Spinal cord (tissue), 10 donors: ENCODE data around the gene APBA2. TPM values are rescaled to one million over a fixed set of nuclear protein-coding genes. Genes with fewer than 3 reads are reported as not detected.
A peak's percentile ranks its signal among the peaks of the same experiment; 100 is the strongest.

ENCODE experiments used
- DNase-seq, 6 donors: peaks; one replicate each; pipeline versions ENCODE4 v3.0.0 to v3.0.0-alpha.2; 2013 to 2015; ENCODE audit warnings: low spot score in 6 of 6, low read depth in 4 of 6
- H3K27ac ChIP-seq: one replicate; pipeline ENCODE4 v1.5.1; 2013; ENCODE audit warnings: low read depth, low read length, control low read depth
- H3K27me3 ChIP-seq: one replicate; pipeline ENCODE4 v1.6.1; 2013; ENCODE audit warnings: low read length; ENCODE audit not compliant: control insufficient read depth, insufficient read depth
- H3K36me3 ChIP-seq: one replicate; pipeline ENCODE4 v1.6.1; 2013; ENCODE audit warnings: low read length; ENCODE audit not compliant: control insufficient read depth, insufficient read depth
- H3K4me1 ChIP-seq: one replicate; pipeline ENCODE4 v1.6.1; 2013; ENCODE audit warnings: low read length; ENCODE audit not compliant: control insufficient read depth, insufficient read depth
- H3K4me3 ChIP-seq: one replicate; pipeline ENCODE4 v1.5.1; 2013; ENCODE audit warnings: low read depth, low read length, control low read depth
- H3K9me3 ChIP-seq: one replicate; pipeline ENCODE4 v1.6.1; 2013; ENCODE audit warnings: low read length; ENCODE audit not compliant: control insufficient read depth, insufficient read depth
- WGBS: methylation state at CpG from one replicate; pipeline ENCODE4 v1.1.5; 2013; ENCODE audit warnings: missing lambda C conversion rate; ENCODE audit not compliant: insufficient coverage; 5-methylcytosine and 5-hydroxymethylcytosine counted together
- polyA plus RNA-seq, 2 donors: library from polyadenylated mRNA; unstranded; fragments of 120-200 nt; gene quantifications; one replicate each; pipeline ENCODE4 v1.2.1, GENCODE V29; 2013; ENCODE audit not compliant: insufficient read length in 2 of 2
- total RNA-seq, 2 donors: library from RNA; depleted of rRNA in 1 of 2; stranded (reverse); fragments of 120-200 nt in 1 of 2; fragments of >200 nt in 1 of 2; gene quantifications; one replicate each; pipeline versions ENCODE4 v1.2.3 to v1.2.4, GENCODE V29; 2013 to 2014
- donor health status: healthy.

Gene APBA2
- total and polyA plus RNA-seq, 4 donors, result 46.2 to 111 (median 89.9) TPM

DNA sequence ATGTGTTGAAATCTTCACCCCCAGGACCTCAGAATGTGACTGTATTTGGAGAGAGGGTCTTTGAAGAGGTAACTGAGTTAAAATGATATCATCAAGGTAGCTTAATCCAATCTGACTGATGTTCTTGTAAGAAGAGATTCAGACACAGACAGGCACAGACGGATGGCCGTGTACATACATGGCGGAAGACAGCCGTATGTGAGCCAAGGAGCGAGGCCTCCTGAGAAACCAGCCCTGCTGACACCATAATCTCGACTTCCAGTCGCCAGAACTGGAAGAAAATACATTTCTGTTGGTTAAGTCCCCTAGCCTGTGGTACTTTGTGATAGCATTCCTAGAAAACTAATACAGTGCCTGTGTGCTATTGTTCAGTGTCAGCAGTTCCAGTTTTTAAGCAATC, 73.6 kb downstream of the APBA2 start:
- Histone ChIP-seq H3K27ac (no peak overlapping the region), H3K4me1 (peaks cover 20% of the 10 kb centered on the region), H3K4me3 (no peak overlapping the region), H3K9me3 (no peaks in the 10 kb centered on the region), H3K36me3 (peaks cover 7% of the 10 kb centered on the region), H3K27me3 (no peaks in the 10 kb centered on the region)
- no peak for DNase-seq
- WGBS, result 100% methylated on average over 4 of the region's 7 CpGs

DNA sequence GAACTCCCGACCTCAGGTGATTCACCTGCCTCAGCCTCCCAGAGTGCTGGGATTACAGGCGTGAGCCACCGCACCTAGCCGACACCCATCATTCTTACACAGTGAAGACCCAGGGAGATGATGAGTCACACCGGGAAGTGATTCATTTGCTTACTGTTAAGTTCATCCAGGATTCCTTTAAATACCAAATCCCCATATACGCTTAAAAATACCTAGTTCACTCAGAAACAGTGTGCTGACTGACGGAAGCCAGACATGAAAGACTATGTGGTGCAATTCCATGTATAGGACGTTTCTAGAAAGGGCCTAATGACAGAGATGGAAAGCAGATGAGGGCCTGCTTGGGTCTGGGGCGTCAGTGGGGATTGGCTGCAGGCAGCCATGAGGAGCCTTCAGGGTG, 75.2 kb downstream of the APBA2 start:
- WGBS, result 79% methylated on average over 3 of the region's 9 CpGs
- no peak for DNase-seq
- Histone ChIP-seq H3K27me3 (no peaks in the 10 kb centered on the region), H3K4me1 (peaks cover 4% of the 10 kb centered on the region), H3K36me3 (peaks cover 7% of the 10 kb centered on the region), H3K9me3 (no peaks in the 10 kb centered on the region), H3K27ac (no peak overlapping the region), H3K4me3 (no peak overlapping the region)

DNA sequence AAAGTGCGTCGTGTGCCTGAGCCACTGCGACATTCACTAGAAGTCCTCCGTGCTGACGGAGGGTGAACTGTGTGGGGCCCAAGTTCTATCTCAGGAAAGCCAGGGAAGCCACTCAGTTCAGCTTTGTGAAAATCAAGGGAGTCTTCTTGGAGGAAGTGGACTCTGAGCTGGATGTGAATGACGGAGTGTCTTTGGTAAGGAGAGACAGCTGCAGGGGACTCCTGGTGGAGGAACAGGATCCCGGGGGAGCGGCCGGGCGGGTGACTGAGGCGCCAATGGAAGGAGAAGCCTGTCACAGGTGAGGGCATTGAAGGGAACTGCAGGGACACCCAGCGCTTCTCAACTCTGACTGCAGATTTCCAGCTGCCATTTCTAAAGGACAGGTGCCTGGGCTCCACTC, 75.6 kb downstream of the APBA2 start:
- Histone ChIP-seq H3K4me1 (no peaks in the 10 kb centered on the region), H3K4me3 (no peak overlapping the region), H3K9me3 (no peaks in the 10 kb centered on the region), H3K27me3 (no peaks in the 10 kb centered on the region), H3K36me3 (peaks cover 7% of the 10 kb centered on the region), H3K27ac (no peak overlapping the region)
- 88% methylated on average over 12 of the region's 12 CpGs for WGBS
- DNase-seq, result no peak

DNA sequence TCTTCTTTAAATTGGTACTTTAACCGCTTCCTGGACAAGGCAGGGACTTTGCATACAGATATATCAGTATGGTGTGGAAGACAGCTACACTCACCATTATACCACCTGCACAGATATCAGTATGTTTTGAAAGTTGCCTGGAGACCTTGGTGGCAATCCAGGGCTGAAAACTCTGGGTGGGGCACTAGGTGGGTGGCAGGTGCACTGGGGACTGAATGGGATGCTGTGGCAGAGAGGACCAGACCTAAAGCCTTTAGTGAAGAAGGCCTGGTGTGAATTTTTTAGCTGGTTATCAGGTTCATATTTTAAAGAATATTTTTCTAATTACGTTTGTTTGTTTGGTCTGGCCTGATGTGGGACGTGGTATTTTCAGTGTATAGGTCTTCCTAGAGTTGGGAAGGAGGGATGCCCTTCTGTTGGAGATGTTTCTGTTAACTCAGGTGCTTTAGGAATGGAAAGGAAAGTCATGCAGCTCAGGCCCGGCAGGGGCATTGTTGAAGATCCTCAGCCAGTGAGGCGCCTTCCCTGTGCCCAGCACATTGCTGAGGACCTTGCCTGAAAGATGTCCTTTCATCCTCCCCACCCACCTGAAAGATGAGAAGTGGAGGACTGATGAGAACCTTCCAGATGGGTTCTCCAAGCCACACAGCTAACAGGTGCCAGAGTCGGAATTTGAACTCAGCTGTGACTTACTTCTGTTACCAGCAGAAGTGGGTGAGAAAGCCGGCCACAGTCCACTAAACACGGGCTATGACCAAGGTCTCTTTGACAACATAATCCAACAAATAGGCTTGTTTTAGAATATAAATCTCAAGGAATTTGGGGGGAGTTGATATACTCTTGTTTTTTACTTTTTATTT, 77.3 kb downstream of the APBA2 start:
- no peaks in the 10 kb centered on the region for H3K9me3 ChIP-seq
- DNase-seq, result no peak
- no peak overlapping the region for H3K27ac ChIP-seq
- no peak overlapping the region for H3K4me3 ChIP-seq
- H3K4me1 ChIP-seq, result no peaks in the 10 kb centered on the region
- H3K27me3 ChIP-seq, result no peaks in the 10 kb centered on the region
- WGBS, result 100% methylated on average over 2 of the region's 8 CpGs
- H3K36me3 ChIP-seq, result peaks cover 4% of the 10 kb centered on the region

DNA sequence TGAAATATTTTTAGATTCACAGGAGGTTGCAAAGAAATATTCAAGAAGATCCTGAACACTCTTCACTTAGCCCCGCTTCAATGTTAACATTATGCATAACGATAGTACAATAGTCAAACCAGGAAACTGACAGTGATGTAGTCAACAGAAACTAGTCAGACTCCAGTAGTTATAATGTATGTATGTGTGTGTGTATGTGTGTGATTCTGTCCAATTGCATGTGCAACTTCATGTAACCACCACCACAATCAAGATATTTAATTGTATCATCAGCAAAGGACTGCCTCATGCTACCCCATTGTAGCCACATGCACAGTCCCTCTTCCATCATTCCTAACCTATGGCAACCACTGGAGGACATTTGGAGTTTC, 77.9 kb downstream of the APBA2 start:
- Histone ChIP-seq H3K9me3 (no peaks in the 10 kb centered on the region), H3K36me3 (peaks cover 4% of the 10 kb centered on the region), H3K27ac (no peak overlapping the region), H3K4me3 (no peak overlapping the region), H3K4me1 (no peaks in the 10 kb centered on the region), H3K27me3 (no peaks in the 10 kb centered on the region)
- WGBS, result no CpG with 5 or more reads among the region's 2 CpGs
- no peak for DNase-seq

DNA sequence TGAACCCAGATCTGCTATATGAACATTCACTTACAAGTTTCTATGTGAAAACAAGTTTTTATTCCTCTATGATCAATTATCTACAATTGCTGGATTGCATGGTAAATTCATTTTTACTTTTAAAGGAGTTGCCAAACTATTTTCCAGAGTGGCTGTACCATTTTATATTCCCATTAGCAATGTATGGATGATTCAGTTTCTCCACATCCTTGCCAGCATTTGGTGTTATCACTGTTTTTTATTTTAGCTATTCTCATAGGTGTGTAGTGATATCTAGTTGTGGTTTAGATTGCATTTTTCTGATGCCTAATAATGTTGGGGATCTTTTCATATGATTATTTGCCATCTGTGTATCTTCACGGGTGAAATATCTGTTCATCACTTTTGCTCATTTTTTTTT, 78.3 kb downstream of the APBA2 start:
- DNase-seq, result no peak
- Histone ChIP-seq H3K9me3 (no peaks in the 10 kb centered on the region), H3K4me1 (no peaks in the 10 kb centered on the region), H3K27ac (no peak overlapping the region), H3K4me3 (no peak overlapping the region), H3K27me3 (no peaks in the 10 kb centered on the region), H3K36me3 (peaks cover 4% of the 10 kb centered on the region)
- WGBS, result 100% methylated on average over 1 of the region's 1 CpG

DNA sequence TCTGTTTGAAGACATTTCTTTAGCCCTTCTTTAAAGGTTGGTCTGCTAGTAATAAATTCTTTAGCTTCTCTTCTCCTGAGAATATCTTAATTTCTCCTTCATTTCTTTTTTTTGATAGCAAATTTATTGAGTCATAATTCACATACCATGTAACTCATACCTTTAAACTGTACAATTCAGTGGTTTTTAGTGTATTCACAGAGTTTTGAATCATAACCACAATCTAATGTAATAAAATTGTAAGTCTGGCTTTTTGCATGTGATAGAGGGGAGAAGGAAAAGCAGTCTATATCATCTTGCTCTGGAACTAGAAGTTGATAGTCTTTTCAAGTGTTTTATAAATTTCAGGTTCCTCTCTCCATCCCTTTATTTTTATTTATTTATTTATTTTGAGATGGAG, 81.3 kb downstream of the APBA2 start:
- no peaks in the 10 kb centered on the region for H3K27me3 ChIP-seq
- H3K4me1 ChIP-seq, result peaks cover 11% of the 10 kb centered on the region
- H3K36me3 ChIP-seq, result peaks cover 4% of the 10 kb centered on the region
- H3K27ac ChIP-seq, result no peak overlapping the region
- H3K4me3 ChIP-seq, result no peak overlapping the region
- no peak for DNase-seq
- H3K9me3 ChIP-seq, result no peaks in the 10 kb centered on the region

DNA sequence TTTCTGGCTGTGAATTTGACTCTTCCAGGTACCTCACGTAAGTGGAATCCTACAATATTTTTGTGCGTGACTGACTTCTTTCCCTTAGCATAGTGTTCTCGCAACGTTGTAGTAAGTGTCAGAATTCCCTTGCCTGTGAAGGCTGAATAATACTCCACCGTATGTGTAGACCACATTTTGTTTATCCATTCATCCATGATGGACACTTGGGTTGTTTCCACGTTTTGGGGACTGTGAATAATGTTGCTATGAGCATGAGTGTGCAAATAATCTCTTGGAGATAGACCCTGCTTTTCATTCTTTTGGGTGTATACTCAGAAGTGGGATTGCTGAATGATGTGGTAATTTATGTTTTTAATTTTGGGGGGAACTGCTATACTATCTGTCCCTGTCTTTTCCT, 82.2 kb downstream of the APBA2 start:
- Histone ChIP-seq H3K27ac (no peak overlapping the region), H3K4me1 (peaks cover 11% of the 10 kb centered on the region), H3K9me3 (no peaks in the 10 kb centered on the region), H3K27me3 (no peaks in the 10 kb centered on the region), H3K4me3 (no peak overlapping the region), H3K36me3 (peaks cover 4% of the 10 kb centered on the region)
- WGBS, result 78% methylated on average over 2 of the region's 6 CpGs
- peak in 1 of 6 donors; percentile 50 for DNase-seq

DNA sequence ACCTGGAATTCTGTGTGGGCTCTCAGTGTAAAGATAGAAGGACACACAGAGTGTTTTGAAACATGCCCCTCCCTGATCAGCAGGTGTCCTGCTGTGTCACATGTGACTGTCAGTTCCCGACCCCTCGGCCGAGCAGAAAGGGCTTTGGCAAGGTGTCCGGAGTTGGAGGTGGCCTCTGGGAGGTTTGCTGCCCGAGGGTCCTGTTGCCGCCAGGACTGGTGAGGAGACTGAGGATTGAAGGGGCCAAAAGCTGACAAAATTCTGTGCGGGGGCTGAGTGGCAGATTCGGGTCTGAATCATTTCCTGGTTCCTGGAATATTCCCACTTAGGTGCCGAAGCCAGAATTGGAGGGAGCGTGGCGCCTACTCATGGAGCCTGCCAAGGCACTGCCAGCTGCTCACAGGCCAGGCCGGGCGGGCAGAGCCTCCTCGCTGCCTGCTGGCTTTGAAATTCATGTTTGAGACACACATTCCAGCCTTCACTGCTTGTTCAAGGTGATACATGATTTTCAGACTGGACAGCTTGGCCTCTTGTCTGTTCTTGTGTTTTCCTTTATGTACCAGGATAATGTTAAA, 83.8 kb downstream of the APBA2 start:
- Histone ChIP-seq H3K4me3 (no peak overlapping the region), H3K4me1 (peaks cover 11% of the 10 kb centered on the region), H3K27ac (no peak overlapping the region), H3K36me3 (peaks cover 4% of the 10 kb centered on the region), H3K9me3 (no peaks in the 10 kb centered on the region), H3K27me3 (no peaks in the 10 kb centered on the region)
- WGBS, result 72% methylated on average over 14 of the region's 14 CpGs
- peak in 2 of 6 donors; percentile 42 to 43 for DNase-seq

DNA sequence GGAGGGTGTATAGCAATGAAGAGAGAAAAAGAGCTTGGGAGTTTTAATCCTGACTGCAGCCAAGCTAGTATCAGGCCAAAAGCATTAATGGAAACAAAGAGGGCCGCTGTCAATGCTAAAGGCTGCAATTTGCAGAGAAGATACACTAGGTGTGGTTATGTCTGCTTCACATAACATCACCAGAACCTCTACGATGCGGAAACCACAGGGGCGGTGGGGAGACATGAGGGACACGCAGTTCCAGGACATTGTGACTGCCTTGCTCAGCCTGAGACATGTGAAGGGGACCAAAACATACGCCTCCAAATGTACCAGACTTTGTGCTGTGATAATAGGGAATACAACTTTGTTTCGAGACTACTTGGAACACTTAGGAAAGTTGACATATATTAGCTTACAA, 88.4 kb downstream of the APBA2 start:
- H3K27ac ChIP-seq, result no peak overlapping the region
- H3K4me1 ChIP-seq, result peaks cover 29% of the 10 kb centered on the region
- no peaks in the 10 kb centered on the region for H3K27me3 ChIP-seq
- DNase-seq, result no peak
- no CpG with 5 or more reads among the region's 7 CpGs for WGBS
- H3K9me3 ChIP-seq, result no peaks in the 10 kb centered on the region
- peaks cover 4% of the 10 kb centered on the region for H3K36me3 ChIP-seq
- H3K4me3 ChIP-seq, result no peak overlapping the region
